Heart left ventricle (tissue), 16 donors: ENCODE results near the gene PAX2. TPM values are rescaled to one million over a fixed set of nuclear protein-coding genes. Genes with fewer than 3 reads are reported as not detected.

ENCODE experiments used
- ATAC-seq, 4 donors: fragments of 200-7000 bp; cut with Tn5 transposase; one replicate each; pipeline ENCODE4 v1.9.1; 2020 to 2022; ENCODE audit warnings: moderate library complexity in 4 of 4, mild to moderate bottlenecking in 3 of 4, moderate number of reproducible peaks in 1 of 4
- DNase-seq, 5 donors: peaks; one replicate each; pipeline ENCODE4 v3.0.0-alpha.2; 2020
- H3K27ac ChIP-seq, 12 donors: fragments of 200-600 bp; sonication (generic) in 4 of 12; one replicate each; pipeline versions ENCODE4 v1.5.0 to v1.8.0; 2016 to 2022; ENCODE audit warnings: mild to moderate bottlenecking in 2 of 12
- H3K27me3 ChIP-seq, 9 donors: fragments of 200-600 bp; sonication (generic) in 2 of 9; one replicate each; pipeline versions ENCODE4 v1.5.1 to v1.8.0; 2016 to 2022; ENCODE audit warnings: mild to moderate bottlenecking in 3 of 9
- H3K36me3 ChIP-seq, 9 donors: fragments of 200-600 bp; sonication (generic) in 2 of 9; one replicate each; pipeline versions ENCODE4 v1.5.0 to v1.8.0; 2018 to 2022; ENCODE audit warnings: mild to moderate bottlenecking in 2 of 9
- H3K4me1 ChIP-seq, 12 donors: fragments of 200-600 bp; sonication (generic) in 4 of 12; one replicate each; pipeline versions ENCODE4 v1.5.0 to v1.8.0; 2016 to 2022; ENCODE audit warnings: mild to moderate bottlenecking in 3 of 12
- H3K4me3 ChIP-seq, 12 donors: fragments of 200-600 bp; sonication (generic) in 4 of 12; one replicate each; pipeline versions ENCODE4 v1.5.0 to v1.8.0; 2017 to 2022; ENCODE audit warnings: mild to moderate bottlenecking in 9 of 12, moderate library complexity in 4 of 12
- H3K9me3 ChIP-seq, 12 donors: fragments of 200-600 bp; sonication (generic) in 4 of 12; one replicate each; pipeline versions ENCODE4 v1.5.0 to v1.8.0; 2016 to 2022; ENCODE audit warnings: mild to moderate bottlenecking in 1 of 12
- CTCF ChIP-seq, 12 donors: fragments of 200-600 bp; sonication (generic) in 4 of 12; IDR thresholded peaks; one replicate each; pipeline versions ENCODE4 v1.5.0 to v1.8.0; 2018 to 2022; ENCODE audit warnings: antibody characterized with exemption in 12 of 12, mild to moderate bottlenecking in 5 of 12
- POLR2A ChIP-seq, 2 donors: fragments of 450-650 bp; IDR thresholded peaks; one replicate each; pipeline ENCODE4 v1.6.1; 2017; ENCODE audit warnings: antibody characterized with exemption in 2 of 2, mild to moderate bottlenecking in 2 of 2, moderate library complexity in 2 of 2
- WGBS, 4 donors: extraction: QIAGEN DNeasy Blood & Tissue Kit in 2 of 4; methylation state at CpG; one replicate each; pipeline versions ENCODE4 v1.1.5 to v1.1.7; 2013 to 2018; 5-methylcytosine and 5-hydroxymethylcytosine counted together
- intact Hi-C, 10 donors: fragments of 100-400 bp; cut with DNase I; formaldehyde crosslinking; loops; one replicate each; pipeline versions ENCODE4 v1.11.1 to v1.14.2; 2022
- polyA plus RNA-seq, 2 donors: library from polyadenylated mRNA; stranded (reverse); fragments of 200-250 nt; gene quantifications; one replicate each; pipeline ENCODE4 v1.2.3, GENCODE V29; 2013
- total RNA-seq, 9 donors: library from RNA; depleted of rRNA in 2 of 9; stranded (reverse); fragments of >200 nt in 2 of 9; fragmentation: NEBNext Ultra II Directional in 3 of 9; extraction: Animal tissue kit (Norgen Biotek cat#: 25700) in 3 of 9; gene quantifications; one replicate each; pipeline versions ENCODE4 v1.1.0 to v1.2.4, GENCODE V29; 2016 to 2023
- donor health status: ischemic (EF 13 %, LVEDD 7.1; RV severe dilation, severe dysfunction).
- donor health status: healthy with polysubstance abuse.
- donor health status: DM: no; HTN: yes; CAD: no.
- donor health status: DM: no; HTN: no; CAD: no.
- donor health status: ischemic (EF 25% LVEDD 6.9; RV normal size, moderate dysfunction).
- donor health status: ischemic (EF 25% LVEDD 5.7; RV mildly dilated, moderate dysfunction).
- donor health status: healthy.
- donor health status: DM: yes; HTN: yes; CAD: no.
- donor health status: ischemic (EF 35%, LVEDD 5.7; RV mildly dilated, moderate dysfunction).
- donor health status: nonischemic (EF 11% LVEDD 7.7; RV severe dilation, severe dysfunction).
- donor health status: DM: yes; HTN: yes; CAD: no.
- donor health status: PGD.
- donor health status: ischemic (EF 29% LVEDD 5.4; RV normal size, mild dysfunction).
- donor health status: nonischemic (EF 23%, LVEDD 6.1; RV moderate dilation, normal function).

PAX2 gene
- total and polyA plus RNA-seq, 11 donors: not detected

- H3K36me3 ChIP-seq: no peaks in the 10 kb centered on the region
- TF ChIP-seq CTCF (IDR thresholded peaks at IDR 0.05): no peak
- no peak for TF ChIP-seq POLR2A (IDR thresholded peaks at IDR 0.05)
- 62 to 75% (median 69%) methylated on average over 6 of the region's 6 CpGs for WGBS, 4 donors
- intact Hi-C loops: no loop called here
- H3K4me1 ChIP-seq: no peaks in the 10 kb centered on the region
- no peak overlapping the region for H3K4me3 ChIP-seq
- ATAC-seq: no peak
- DNase-seq: no peak
- no peaks in the 10 kb centered on the region for H3K9me3 ChIP-seq
- H3K27me3 ChIP-seq: peaks cover 0 to 67% (median 36%) of the 10 kb centered on the region in 9 donors
- H3K27ac ChIP-seq: no peak overlapping the region
Observed at GRCh38 chr10:100774876-100775275, 29.5 kb downstream of the PAX2 start.

- no peaks in the 10 kb centered on the region for H3K9me3 ChIP-seq
- H3K27ac ChIP-seq: no peak overlapping the region
- no peak overlapping the region for H3K4me3 ChIP-seq
- DNase-seq (no peak), ATAC-seq (no peak)
- no peaks in the 10 kb centered on the region for H3K36me3 ChIP-seq
- peaks cover 0 to 67% (median 32%) of the 10 kb centered on the region in 9 donors for H3K27me3 ChIP-seq
- 57 to 73% (median 70%) methylated on average over 5 of the region's 5 CpGs for WGBS, 4 donors
- no peak for TF ChIP-seq POLR2A (IDR thresholded peaks at IDR 0.05)
- TF ChIP-seq CTCF (IDR thresholded peaks at IDR 0.05): no peak
- H3K4me1 ChIP-seq: no peaks in the 10 kb centered on the region
- intact Hi-C loops: no loop called here
Observed at GRCh38 chr10:100775386-100775785, 30.0 kb downstream of the PAX2 start.

- Histone ChIP-seq H3K9me3 (no peaks in the 10 kb centered on the region), H3K4me1 (no peaks in the 10 kb centered on the region), H3K36me3 (no peaks in the 10 kb centered on the region), H3K27ac (no peak overlapping the region), H3K4me3 (no peak overlapping the region), H3K27me3 (peaks cover 0 to 66% (median 32%) of the 10 kb centered on the region in 9 donors)
- 63 to 70% (median 69%) methylated on average over 4 of the region's 4 CpGs for WGBS, 4 donors
- DNase-seq (no peak), ATAC-seq (no peak)
- no peak for TF ChIP-seq POLR2A (IDR thresholded peaks at IDR 0.05)
- TF ChIP-seq CTCF (IDR thresholded peaks at IDR 0.05): no peak
- intact Hi-C loops: no loop called here
Observed at GRCh38 chr10:100775871-100776270, 30.5 kb downstream of the PAX2 start.

- Histone ChIP-seq H3K4me3 (no peak overlapping the region), H3K27ac (no peak overlapping the region), H3K9me3 (no peaks in the 10 kb centered on the region), H3K27me3 (peaks cover 0 to 65% (median 26%) of the 10 kb centered on the region in 9 donors), H3K36me3 (no peaks in the 10 kb centered on the region), H3K4me1 (no peaks in the 10 kb centered on the region)
- 0 to 86% (median 64%) methylated on average over 1 of the region's 1 CpG for WGBS, 4 donors
- ATAC-seq (no peak), DNase-seq (no peak)
- TF ChIP-seq CTCF (IDR thresholded peaks at IDR 0.05): no peak
- no peak for TF ChIP-seq POLR2A (IDR thresholded peaks at IDR 0.05)
- intact Hi-C loops: no loop called here
Observed at GRCh38 chr10:100776671-100777070, 31.3 kb downstream of the PAX2 start.
